Head of caudate nucleus (tissue), 42 donors: ENCODE data around the gene DCUN1D1.
"Not testable (repeated sequence)": the region's sequence is repeated elsewhere in the genome, so short reads cannot be mapped to it uniquely, and the experiment has no call there.

Source experiments
- DNase-seq, 42 donors: peaks; one replicate each; pipeline versions ENCODE4 v3.0.0 to v3.0.0-alpha.2; 2020 to 2021; ENCODE audit warnings: mixed read lengths in 7 of 42
- intact Hi-C: fragments of 100-400 bp; cut with DNase I; formaldehyde crosslinking; loops from one replicate; pipeline ENCODE4 v1.15.0; 2022

The DCUN1D1 gene

DNA sequence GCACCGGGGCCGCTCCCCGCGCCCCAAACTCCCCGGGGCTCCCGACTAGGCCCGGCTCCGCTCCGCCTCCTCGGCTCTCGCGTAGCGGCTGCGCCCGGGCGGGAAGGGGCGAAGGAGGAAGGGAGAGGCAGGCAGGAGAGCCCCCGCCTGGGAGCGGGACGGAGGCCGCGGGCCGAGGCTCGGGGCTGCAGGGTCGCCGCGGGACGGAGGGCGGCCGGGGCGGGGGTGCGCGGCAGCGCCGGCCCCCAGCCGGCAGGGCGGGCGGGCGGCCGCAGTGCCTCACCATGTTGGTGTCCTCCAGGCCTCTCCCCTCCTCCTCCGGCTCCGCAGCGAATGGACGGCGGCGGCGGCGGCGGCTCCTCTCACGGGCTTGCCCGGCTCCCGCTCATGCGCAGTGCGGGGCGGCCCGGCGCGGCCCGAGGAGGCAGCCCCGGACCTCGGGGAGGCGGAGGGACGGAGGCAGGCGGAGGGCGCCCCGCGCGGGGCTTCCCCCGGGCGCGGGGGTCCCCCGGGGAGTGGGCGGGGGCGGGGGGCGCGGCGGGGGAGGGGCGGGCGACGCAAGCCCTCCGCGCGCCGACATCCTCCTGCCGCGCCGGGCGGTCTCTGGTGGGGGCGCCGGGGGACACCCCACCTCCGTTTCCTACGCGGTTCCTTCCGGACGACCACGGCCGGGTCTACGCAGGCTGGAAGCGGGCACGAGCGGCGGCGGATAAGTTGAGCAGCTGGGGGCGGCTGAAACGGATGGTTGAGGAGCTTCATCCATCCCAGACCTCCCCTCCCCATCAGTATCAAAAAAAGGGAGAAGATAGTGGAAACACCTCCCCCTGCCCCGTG, at the start of gene DCUN1D1:
DCUN1D1 (minus strand) TSS at position 335 of the 834 bp plus-strand sequence; CDS start at position 286, 49 bp downstream.
- peak; percentile 64 to 95 (median 90) for DNase-seq
- intact Hi-C loops: loop anchor here (10.0 kb wide), 1 partner anchor 114 kb away; the partner anchor contains the start of gene MCCC1

DNA sequence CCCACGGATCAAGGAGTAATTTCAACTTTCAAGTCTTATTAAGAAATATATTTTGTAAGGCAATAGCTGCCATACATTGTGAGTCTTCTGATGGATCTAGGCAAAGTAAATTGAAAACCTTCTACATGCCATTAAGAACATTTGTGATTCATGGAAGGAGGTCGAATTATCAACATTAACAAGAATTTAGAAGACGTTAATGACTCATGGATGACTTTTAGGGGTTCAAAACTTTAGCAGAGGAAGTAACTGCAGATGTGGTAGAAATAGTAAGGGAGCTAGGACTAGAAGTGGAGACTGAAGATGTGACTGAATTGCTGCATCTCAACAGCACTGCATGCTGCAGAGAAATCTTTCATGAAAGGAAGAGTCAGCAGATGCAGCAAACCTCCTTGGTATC, 48.1 kb upstream of the DCUN1D1 start:
- no peak for DNase-seq
- intact Hi-C loops: no loop called here

DNA sequence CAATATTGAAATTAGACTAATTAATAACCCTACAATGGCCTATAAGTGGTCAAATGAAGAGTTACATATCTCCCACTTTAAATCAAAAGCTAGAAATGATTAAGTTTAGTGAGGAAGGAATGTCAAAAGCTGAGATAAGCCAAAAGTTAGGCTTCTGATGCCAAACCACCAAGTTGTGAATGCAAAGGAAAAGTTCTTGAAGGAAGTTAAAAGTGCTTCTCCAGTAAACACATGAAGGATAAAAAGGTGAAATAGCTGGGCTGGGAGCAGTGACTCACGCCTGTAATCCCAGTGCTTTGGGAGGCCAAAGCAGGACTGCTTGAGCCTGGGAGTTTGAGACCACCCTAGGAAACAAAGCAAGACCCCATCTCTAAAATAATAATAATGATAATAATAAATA, 46.9 kb upstream of the DCUN1D1 start:
- intact Hi-C loops: no loop called here
- no peak for DNase-seq

DNA sequence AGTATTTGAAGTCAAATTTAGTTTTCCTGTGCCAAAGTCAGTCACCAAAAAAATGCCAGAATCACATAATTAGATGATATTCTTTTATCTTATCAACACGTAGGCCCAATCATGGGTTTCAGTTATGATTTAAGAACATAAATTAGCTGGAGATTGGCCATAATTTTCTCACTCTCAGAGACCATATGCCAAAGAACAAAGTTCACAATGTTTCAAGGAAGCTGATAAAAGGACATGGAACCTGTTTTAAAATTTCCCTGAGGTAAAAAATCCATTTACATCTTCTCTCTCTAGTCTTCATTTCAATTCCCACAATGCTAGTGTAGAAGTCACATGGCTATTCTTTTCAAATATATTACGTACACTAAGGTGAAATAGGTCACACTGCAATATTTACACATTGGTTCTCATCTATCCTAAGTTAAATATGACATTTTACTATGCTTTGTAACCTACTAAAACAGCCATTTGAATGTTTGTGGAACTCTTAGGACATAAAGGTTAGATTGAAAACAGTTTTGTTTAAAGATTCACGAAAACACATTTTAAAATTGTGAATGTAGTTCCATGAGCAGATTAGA, 42.7 kb upstream of the DCUN1D1 start:
- intact Hi-C loops: no loop called here
- DNase-seq: no peak

DNA sequence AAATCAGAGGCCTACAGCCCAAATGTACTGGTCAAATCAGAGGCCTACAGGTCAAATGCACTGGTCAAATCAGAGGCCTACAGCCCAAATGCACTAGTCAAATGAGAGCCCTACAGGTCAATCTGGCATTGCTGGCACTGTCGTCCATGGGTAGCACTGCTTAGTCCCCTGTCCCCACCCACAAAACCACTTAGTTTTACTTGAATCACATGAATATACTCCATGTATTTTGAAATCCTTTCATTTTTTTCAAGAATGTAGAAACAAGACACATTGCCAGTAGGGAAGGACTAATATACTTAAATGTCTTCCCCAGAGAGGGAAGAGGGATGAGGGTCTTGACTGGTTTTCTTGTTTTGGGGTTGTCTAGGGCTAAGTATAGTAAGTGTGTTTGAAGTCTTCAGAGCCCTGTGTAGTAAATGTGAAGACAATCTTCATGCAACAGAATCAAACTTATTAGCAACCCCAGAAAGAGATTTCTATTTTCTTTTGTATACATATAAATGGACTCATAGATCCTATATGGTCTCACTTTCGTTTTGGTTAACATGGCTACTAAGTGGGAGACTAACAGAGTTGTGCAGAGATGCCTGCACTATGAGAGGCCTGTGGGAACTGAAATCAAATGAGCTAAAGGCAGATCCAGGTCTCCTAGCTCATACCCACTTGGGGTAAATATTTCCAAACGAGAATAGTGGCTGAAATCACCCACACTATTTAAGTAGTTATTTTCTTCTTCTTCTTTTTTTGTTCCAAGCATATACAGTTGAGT, 38.3 kb upstream of the DCUN1D1 start:
- DNase-seq: no peak
- intact Hi-C loops: no loop called here

DNA sequence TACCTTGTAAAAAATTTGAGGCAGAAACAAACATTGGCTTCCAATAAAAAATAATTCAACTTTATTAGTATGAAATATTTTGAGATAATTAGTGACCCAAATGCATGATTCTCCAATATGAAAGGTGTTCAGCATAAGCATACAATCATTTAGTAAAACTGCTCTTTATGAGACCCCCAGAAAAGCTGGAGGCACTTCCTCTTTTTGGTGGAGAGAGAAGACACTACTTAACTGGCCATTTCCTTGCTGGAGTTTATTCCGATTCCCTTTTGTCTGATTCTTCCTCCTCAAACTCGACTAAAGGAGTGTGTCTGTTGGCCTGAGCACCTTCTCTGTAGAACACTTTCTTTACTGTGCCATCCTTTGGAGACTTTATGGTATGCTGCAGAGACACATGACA, 34.8 kb upstream of the DCUN1D1 start:
- no peak for DNase-seq

DNA sequence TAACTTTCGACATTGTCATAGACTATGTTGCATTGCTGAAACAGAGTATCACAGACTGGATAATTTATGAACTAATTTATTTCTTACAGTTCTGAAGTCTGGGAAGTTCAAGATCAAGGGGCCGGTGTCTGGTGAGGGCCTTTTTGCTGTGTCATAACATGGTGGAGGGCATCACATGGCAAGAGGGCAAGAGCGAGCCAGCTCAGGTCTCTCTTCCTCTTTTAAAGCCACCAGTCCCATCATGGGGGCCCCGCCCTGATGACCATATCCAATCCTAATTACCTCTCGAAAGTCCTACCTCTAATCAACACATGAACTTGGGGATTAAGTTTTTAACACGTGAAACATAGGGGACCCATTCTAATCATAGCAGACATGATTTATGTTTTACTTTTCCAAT, 33.5 kb upstream of the DCUN1D1 start:
- intact Hi-C loops: no loop called here
- no peak for DNase-seq

More for the DNA sequence above, 34.8 kb upstream of the DCUN1D1 start:
- intact Hi-C loops: no loop called here

DNA sequence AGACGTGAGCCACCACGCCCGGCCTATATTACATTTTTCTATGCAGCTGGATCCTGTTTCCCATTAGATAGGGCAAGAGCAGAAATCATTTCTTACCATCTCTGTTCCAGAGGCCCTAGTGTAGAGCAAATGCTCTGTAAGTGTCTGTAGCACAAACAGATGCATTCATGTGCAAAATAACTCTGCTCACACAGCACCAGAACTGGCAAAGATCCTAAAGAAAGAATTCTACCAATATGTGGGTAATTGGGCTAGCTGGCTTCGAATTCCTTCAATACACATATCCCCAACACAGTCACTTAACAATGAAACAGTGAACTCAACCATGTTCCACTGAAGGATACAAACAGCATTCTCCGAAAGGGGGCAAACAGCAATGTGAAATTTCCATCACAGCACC, 32.7 kb upstream of the DCUN1D1 start:
- no peak for DNase-seq
- intact Hi-C loops: no loop called here

DNA sequence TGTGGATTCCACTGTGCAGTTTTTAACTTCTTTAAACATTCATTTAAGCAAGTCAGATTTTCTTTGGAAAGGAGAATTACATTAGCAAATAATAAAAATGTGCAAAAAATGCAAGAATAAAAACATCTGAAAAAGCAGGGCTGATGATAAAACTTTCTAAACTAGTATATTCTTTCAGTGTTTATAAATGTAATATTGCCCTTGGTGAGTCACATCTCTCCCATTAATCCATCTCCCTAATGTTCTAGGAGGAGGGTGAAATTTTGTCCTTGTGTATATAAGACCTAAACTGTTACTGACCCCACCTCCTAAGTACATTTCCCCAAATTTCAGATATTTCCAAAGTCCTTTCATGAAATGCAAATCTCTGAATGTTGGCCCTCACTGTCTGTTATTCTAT, 28.5 kb upstream of the DCUN1D1 start:
- DNase-seq: no peak
- intact Hi-C loops: no loop called here

DNA sequence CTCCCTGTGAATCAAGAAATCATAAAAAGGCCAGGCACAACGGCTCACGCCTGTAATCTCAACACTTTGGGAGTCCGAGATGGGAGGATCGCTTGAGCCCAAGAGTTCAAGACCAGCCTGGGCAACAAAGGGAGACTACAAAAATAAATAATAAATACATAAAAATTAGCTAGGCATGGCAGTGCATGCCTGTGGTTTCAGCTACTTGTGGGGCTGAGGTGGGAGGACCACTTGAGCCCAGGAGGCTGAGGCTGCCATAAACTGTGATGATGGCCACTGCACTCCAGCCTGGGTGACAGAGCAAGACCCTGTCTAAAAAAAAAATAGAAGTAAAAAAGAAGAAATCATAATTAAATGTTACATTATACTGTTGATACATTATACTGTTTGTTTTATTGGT, 28.0 kb upstream of the DCUN1D1 start:
- DNase-seq: no peak
- intact Hi-C loops: no loop called here

DNA sequence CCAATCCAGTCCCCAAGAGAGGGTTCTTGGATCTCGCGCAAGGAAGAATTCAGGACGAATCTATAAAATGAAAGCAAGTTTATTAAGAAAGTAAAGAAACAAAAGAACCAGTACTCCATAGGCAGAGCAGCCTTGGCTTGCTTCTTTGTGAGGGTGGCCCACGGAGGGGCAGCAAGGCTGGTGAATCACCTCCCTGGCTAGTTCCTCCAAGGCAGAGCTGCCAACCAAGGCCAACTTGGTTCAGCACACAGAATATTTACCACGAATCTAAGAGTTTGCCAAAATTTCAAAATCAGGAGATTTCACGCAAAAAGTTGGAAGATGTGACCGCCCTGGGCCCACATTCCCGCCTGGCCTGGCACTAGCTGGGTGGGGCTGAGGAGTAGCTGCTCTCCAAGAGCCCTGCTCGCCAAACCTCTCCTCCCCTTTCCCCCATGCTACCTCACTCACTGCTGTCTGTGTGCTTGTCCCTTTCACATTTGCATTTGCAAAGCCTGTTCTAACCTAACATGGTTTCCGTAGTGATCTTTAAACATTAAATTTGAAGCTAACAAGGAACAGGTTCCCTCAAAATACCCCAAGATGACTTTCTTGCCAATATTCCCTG, 26.2 kb upstream of the DCUN1D1 start:
- DNase-seq: no peak
- intact Hi-C loops: no loop called here

DNA sequence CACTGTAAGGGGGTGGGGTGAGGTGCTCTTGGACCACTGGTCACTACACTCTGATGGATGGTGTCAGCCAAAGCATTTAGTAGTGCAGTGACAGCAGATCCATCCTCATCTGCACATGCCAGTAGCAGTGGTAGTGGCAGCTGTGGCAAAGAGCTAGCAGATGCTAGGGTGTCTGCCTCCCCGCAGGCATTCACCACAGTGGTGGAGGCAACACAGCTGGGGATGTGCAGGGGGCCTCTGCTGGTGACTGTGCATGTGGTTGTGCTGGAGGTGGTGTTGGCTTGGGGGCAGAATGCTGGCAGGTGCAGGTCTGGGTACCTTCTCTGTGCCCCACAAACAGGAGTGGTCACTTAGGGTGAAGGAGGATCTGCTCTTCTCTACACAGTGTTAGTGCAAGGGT, 19.4 kb upstream of the DCUN1D1 start:
- no peak for DNase-seq
- intact Hi-C loops: no loop called here

DNA sequence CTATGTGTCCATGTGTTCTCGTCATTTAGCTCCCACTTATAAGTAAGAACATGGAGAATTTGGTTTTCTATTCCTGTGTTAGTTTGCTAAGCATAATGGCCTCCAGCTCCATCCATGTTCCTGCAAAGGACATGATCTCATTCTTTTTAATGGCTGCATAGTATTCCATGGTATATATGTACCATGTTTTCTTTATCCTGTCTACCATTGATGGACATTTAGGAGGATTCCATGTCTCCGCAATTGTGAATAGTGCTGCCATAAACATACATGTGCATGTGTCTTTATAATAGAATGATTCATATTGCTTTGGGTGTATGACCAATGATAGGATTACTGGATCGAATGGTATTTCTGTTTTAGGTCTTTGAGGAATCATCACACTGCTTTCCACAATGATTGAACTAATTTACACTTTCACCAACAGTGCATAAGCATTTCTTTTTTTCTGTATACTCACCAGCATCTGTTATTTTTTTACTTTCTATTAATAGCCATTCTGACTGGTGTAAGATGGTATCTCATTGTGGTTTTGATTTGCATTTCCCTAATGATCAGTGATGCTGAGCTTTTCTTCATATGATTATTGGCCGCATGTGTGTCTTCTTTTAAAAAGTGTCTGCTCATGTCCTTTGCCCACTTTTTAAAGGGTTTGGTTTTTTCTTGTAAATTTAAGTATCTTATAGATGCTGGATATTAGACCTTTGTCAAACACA, 13.3 kb upstream of the DCUN1D1 start:
- intact Hi-C loops, DNase-seq: not testable (repeated sequence)

DNA sequence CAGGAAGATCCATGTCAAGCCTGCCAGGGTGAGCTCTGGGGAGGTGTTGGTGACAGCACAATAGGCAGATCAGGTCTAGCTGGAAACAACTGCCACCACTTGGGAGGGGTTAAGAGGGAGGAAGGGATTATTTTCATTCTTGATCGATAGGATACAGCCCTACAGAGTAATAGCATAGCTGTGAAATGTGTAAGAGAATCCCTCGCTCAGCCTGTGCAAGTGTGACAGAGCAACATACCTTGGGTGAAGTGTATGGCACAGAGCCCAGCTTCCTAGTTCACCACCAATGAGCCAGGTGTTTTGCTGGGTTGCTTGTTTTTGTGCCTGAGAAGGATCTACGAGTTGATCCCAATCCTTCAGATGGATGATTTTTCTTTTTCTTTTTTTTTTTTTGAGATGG, 9.2 kb upstream of the DCUN1D1 start:
- intact Hi-C loops: loop anchor here (10.0 kb wide), 1 partner anchor 105 kb away; the partner anchor contains the start of gene MCCC1
- no peak for DNase-seq

DNA sequence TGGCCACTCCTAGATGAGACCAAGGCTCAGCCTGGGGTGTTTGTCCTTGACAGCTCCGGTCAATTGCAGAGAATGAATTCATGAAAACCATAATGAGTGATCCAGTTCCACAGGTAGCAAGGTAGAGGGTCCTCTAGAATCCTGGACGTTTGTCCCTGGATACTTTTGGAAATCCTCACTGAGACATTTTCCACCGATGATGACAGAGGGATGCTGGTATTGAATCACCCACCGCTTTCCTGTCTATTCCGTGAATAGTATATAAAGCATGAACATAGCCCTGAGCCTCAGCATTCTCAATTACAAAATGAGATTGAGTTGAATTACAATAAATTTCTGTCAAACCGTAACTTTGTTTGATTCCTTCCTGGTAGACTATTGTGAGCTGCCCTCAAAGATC, 5.7 kb upstream of the DCUN1D1 start:
- no peak for DNase-seq
- intact Hi-C loops: loop anchor here (10.0 kb wide), 1 partner anchor 109 kb away; the partner anchor contains the start of gene MCCC1

DNA sequence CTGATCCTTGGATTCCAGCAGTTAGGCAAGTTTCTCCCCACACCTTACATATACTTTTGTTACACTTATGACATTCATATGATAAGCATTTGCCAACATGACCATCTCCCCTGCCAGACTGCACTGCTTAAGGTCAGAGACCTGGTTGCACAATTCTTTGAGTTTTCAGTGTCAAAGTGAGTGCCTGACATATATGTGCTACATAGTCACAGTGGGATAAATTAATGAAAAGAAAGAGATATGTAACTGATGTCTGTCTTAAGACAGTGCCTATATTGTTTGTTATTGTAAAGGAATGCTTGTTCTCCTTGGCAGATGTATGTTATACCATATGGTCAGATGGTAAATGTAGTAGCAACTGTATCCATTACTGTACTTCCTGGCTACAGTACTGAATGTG, 3.5 kb upstream of the DCUN1D1 start:
- intact Hi-C loops: loop anchor here (10.0 kb wide), 1 partner anchor 111 kb away; the partner anchor contains the start of gene MCCC1
- no peak for DNase-seq

DNA sequence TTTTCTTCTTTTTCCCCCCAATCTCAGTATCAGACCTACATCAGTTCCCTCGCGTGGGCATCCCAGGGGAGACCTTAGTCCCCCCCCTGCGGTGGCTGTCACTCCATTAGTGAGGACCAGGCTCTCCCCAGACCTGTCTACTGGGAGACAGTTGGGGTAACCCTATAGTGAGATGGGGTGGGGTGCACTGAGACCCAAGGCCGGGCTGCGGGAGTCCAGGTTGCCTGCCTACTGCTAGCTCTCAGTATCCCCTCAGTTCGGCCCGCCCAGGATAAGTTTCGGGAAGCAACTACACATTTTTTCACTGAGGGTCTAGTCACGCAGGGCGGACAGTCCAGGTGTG, 671 bp upstream of the DCUN1D1 start:
- intact Hi-C loops: loop anchor here (10.0 kb wide), 1 partner anchor 114 kb away; the partner anchor contains the start of gene MCCC1
- peak in 21 of 42 donors; percentile 10 to 54 (median 20) for DNase-seq

DNA sequence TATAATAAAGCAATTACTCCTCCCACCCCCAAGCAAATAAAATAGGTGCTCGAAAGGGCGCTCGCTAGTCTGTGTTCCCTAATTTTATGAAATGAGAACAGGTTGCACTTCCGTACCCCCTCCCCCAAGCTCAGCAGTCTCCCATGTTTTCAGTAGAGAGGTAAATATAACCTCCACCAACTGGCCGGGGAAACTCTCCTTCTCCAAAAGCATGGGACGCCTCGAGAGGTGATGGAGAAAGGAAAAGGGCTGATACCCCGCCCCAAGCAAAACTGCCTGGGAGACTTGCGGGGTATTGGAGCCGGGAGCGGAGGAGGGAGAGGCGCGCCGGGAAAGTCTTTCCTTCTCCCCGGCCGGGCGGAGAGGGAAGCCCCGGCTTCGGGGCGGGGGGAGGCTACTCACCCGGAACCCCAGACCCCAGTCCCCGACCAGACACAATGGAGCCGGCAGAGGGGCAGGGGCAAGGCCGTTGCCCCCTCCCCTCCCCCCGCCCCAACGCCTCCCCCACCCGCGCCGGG, 605 bp downstream of the DCUN1D1 start:
- peak in 36 of 42 donors; percentile 21 to 71 (median 42) for DNase-seq
- intact Hi-C loops: loop anchor here (10.0 kb wide), 1 partner anchor 115 kb away; the partner anchor contains the start of gene MCCC1
